SK-N-SH treated with all-trans-retinoic acid at 6 μM for 48 hours (cell line): ENCODE data around the gene EPHA4.

Experiments used
- ATAC-seq: fragments of 200-7000 bp; cut with Tn5 transposase; 3 replicates; pipeline ENCODE4 v1.9.1; 2020; ENCODE audit warnings: mild to moderate bottlenecking, moderate library complexity
- ARNTL ChIP-seq: fragments of 450-650 bp; formaldehyde crosslinking; IDR thresholded peaks from 2 replicates; pipeline ENCODE4 v1.5.0; 2020; ENCODE audit warnings: low read depth, mild to moderate bottlenecking, moderate library complexity, borderline replicate concordance
- BACH2 ChIP-seq: fragments of 250-450 bp; sonication (Bioruptor Pico); IDR thresholded peaks from 2 replicates; pipeline ENCODE4 v1.9.0; 2021; ENCODE audit warnings: mild to moderate bottlenecking, borderline replicate concordance
- CREB5 ChIP-seq: fragments of 250-450 bp; sonication (Bioruptor Pico); IDR thresholded peaks from 2 replicates; pipeline ENCODE4 v1.5.1; 2020; ENCODE audit warnings: low read depth, mild to moderate bottlenecking, moderate library complexity
- CSDC2 ChIP-seq: fragments of 250-450 bp; sonication (Bioruptor Pico); IDR thresholded peaks from 2 replicates; pipeline ENCODE4 v1.5.0; 2020; ENCODE audit warnings: mild to moderate bottlenecking, moderate library complexity
- CSRNP3 ChIP-seq: fragments of 250-450 bp; sonication (Bioruptor Pico); IDR thresholded peaks from 2 replicates; pipeline ENCODE4 v1.5.1; 2021; ENCODE audit warnings: mild to moderate bottlenecking, moderate library complexity
- GLIS3 ChIP-seq: fragments of 250-450 bp; sonication (Bioruptor Pico); IDR thresholded peaks from 2 replicates; pipeline ENCODE4 v1.5.0; 2020; ENCODE audit warnings: mild to moderate bottlenecking, moderate library complexity
- ISL1 ChIP-seq: fragments of 250-450 bp; sonication (Bioruptor Pico); IDR thresholded peaks from 2 replicates; pipeline ENCODE4 v2.1.2; 2022; ENCODE audit warnings: mild to moderate bottlenecking, moderate library complexity
- OSR1 ChIP-seq: fragments of 250-450 bp; sonication (Bioruptor Pico); IDR thresholded peaks from 2 replicates; pipeline ENCODE4 v1.8.0; 2022; ENCODE audit warnings: moderate library complexity, mild to moderate bottlenecking, inconsistent platforms
- PATZ1 ChIP-seq: fragments of 250-450 bp; sonication (Bioruptor Pico); IDR thresholded peaks from 2 replicates; pipeline ENCODE4 v1.8.0; 2020; ENCODE audit warnings: mild to moderate bottlenecking, moderate library complexity, borderline replicate concordance
- POU6F1 ChIP-seq: fragments of 250-450 bp; sonication (Bioruptor Pico); IDR thresholded peaks from 2 replicates; pipeline ENCODE4 v1.8.0; 2021; ENCODE audit warnings: low read depth, mild to moderate bottlenecking, moderate library complexity, borderline replicate concordance
- PPARA ChIP-seq: fragments of 250-450 bp; sonication (Bioruptor Pico); IDR thresholded peaks from 2 replicates; pipeline ENCODE4 v1.5.0; 2020; ENCODE audit warnings: mild to moderate bottlenecking, borderline replicate concordance
- SNAI2 ChIP-seq: fragments of 250-450 bp; sonication (Bioruptor Pico); IDR thresholded peaks from 2 replicates; pipeline ENCODE4 v1.5.0; 2020; ENCODE audit warnings: mild to moderate bottlenecking, moderate library complexity
- TOX ChIP-seq: fragments of 250-450 bp; sonication (Bioruptor Pico); IDR thresholded peaks from 2 replicates; pipeline ENCODE4 v1.8.0; 2021; ENCODE audit warnings: mild to moderate bottlenecking, moderate library complexity, borderline replicate concordance
- TSHZ2 ChIP-seq: fragments of 250-450 bp; sonication (Bioruptor Pico); IDR thresholded peaks from 2 replicates; pipeline ENCODE4 v1.5.0; 2020; ENCODE audit warnings: mild to moderate bottlenecking, moderate library complexity
- ZC3H10 ChIP-seq: fragments of 250-450 bp; sonication (Bioruptor Pico); IDR thresholded peaks from 2 replicates; pipeline ENCODE4 v1.5.1; 2021; ENCODE audit warnings: mild to moderate bottlenecking, moderate library complexity
- ZFP3 ChIP-seq: fragments of 250-450 bp; sonication (Bioruptor Pico); IDR thresholded peaks from 2 replicates; pipeline ENCODE4 v1.5.0; 2020; ENCODE audit warnings: mild to moderate bottlenecking, moderate library complexity
- ZFP30 ChIP-seq: fragments of 450-650 bp; formaldehyde crosslinking; IDR thresholded peaks from 2 replicates; pipeline ENCODE4 v1.5.0; 2022; ENCODE audit warnings: mild to moderate bottlenecking, moderate library complexity
- ZNF565 ChIP-seq: fragments of 450-650 bp; formaldehyde crosslinking; conservative IDR thresholded peaks from 2 replicates; pipeline ENCODE4 v1.5.0; 2020; ENCODE audit warnings: low read depth, mild to moderate bottlenecking, moderate library complexity
- ZNF70 ChIP-seq: fragments of 450-650 bp; formaldehyde crosslinking; IDR thresholded peaks from 2 replicates; pipeline ENCODE4 v1.5.0; 2020; ENCODE audit warnings: mild to moderate bottlenecking, moderate library complexity
- ZNF8 ChIP-seq: fragments of 450-650 bp; formaldehyde crosslinking; IDR thresholded peaks from 2 replicates; pipeline ENCODE4 v1.5.0; 2020; ENCODE audit warnings: mild to moderate bottlenecking, moderate library complexity

Gene EPHA4

GRCh38 chr2:221377066-221377465, 195.0 kb downstream of the EPHA4 start:
- ATAC-seq: no peak
- TF ChIP-seq ISL1 (CRISPR knock-in tag): no peak
- no peak for TF ChIP-seq TSHZ2
- TF ChIP-seq OSR1 (CRISPR knock-in tag): no peak
- no peak for TF ChIP-seq ZC3H10
- no peak for TF ChIP-seq TOX (CRISPR knock-in tag)
- no peak for TF ChIP-seq SNAI2
- no peak for TF ChIP-seq PATZ1 (CRISPR knock-in tag)
- TF ChIP-seq ZNF8 (CRISPR knock-in tag): no peak
- TF ChIP-seq GLIS3 (CRISPR knock-in tag): no peak
- no peak for TF ChIP-seq POU6F1 (CRISPR knock-in tag)
- TF ChIP-seq ZNF70 (CRISPR knock-in tag): no peak
- TF ChIP-seq CSRNP3 (CRISPR knock-in tag): no peak
- no peak for TF ChIP-seq ZFP30 (CRISPR knock-in tag)

GRCh38 chr2:221374234-221374633, 197.9 kb downstream of the EPHA4 start:
- no peak for ATAC-seq
- TF ChIP-seq ZNF8 (CRISPR knock-in tag) (no peak), SNAI2 (no peak), PPARA (CRISPR knock-in tag) (no peak), POU6F1 (CRISPR knock-in tag) (no peak), CREB5 (CRISPR knock-in tag) (no peak), ARNTL (no peak)

- ATAC-seq: no peak
- TF ChIP-seq TSHZ2 (no peak), TOX (CRISPR knock-in tag) (no peak), CSDC2 (CRISPR knock-in tag) (no peak), GLIS3 (CRISPR knock-in tag) (no peak), ZFP3 (CRISPR knock-in tag) (no peak), OSR1 (CRISPR knock-in tag) (no peak), BACH2 (CRISPR knock-in tag) (no peak), ARNTL (no peak), ZNF565 (CRISPR knock-in tag) (no peak), PPARA (CRISPR knock-in tag) (no peak), CSRNP3 (CRISPR knock-in tag) (no peak), ZNF8 (CRISPR knock-in tag) (no peak), ZFP30 (CRISPR knock-in tag) (no peak)
These were observed 199.2 kb downstream of the EPHA4 start for GRCh38 chr2:221372907-221373306.
